Measurements from ENCODE around the gene LAG3.
"Not testable (repeated sequence)": the region's sequence is repeated elsewhere in the genome, so short reads cannot be mapped to it uniquely, and the experiment has no call there.

The LAG3 gene

DNA sequence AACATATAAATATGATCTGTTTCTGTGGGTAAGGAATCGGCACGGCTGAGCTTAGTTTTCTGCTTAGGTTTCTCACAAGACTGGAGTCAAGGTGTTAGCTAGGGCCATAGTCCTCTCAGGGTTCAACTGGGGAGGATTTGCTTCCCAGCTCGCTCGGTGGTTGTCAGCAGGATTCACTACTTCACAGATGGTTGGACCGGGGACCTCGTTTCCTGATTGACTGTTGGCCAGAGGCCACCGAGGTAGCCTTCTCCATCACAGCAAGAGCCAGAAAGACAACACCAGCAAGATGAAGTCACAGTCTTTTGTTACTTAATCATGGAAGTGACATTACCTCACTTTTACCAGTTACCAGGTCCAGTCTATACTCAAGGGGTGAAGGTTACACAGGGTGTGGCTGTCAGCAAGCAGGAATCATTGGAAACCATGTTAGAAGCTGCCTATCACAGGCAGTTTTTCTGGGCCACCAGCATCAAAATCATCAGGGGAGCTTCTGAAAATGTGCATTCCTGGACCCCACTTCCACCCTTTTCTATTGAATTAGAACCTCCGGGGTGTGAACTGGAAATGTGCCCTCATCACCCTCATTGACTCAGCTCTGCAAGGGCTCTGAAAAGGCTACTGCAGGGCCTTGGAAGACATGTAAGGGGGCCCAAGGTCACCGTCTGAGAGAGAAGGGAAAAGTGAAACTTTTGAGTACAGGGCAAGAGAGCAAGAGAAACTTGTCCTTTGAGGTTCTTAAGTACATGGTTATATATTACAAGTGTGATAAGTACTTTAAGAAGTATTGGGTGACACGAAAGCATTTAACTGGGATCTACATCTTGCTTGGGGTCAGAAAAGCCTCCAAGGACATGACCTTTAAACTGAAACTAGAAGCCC is 37.6 kb upstream of the LAG3 start:
- DNase-seq (ENCODE audit: low read depth), result no peak
- no peak overlapping the region for H3K4me3 ChIP-seq (ENCODE audit: low read depth, low read length)

GRCh38 chr12:6735448-6736191 is 36.7 kb upstream of the LAG3 start:
- DNase-seq (ENCODE audit: low read depth), result no peak
- no peak overlapping the region for H3K4me3 ChIP-seq (ENCODE audit: low read depth, low read length)
- TF ChIP-seq, protein P1, sequence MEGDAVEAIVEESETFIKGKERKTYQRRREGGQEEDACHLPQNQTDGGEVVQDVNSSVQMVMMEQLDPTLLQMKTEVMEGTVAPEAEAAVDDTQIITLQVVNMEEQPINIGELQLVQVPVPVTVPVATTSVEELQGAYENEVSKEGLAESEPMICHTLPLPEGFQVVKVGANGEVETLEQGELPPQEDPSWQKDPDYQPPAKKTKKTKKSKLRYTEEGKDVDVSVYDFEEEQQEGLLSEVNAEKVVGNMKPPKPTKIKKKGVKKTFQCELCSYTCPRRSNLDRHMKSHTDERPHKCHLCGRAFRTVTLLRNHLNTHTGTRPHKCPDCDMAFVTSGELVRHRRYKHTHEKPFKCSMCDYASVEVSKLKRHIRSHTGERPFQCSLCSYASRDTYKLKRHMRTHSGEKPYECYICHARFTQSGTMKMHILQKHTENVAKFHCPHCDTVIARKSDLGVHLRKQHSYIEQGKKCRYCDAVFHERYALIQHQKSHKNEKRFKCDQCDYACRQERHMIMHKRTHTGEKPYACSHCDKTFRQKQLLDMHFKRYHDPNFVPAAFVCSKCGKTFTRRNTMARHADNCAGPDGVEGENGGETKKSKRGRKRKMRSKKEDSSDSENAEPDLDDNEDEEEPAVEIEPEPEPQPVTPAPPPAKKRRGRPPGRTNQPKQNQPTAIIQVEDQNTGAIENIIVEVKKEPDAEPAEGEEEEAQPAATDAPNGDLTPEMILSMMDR (IDR thresholded peaks at IDR 0.05; ENCODE audit: low read depth, low read length, missing control alignments), result peak; percentile 62

More for the DNA sequence above, 37.6 kb upstream of the LAG3 start:
- TF ChIP-seq, protein P1 (IDR thresholded peaks at IDR 0.05; ENCODE audit: low read depth, low read length, missing control alignments), result no peak

GRCh38 chr12:6736754-6737153 is 35.6 kb upstream of the LAG3 start:
- DNase-seq (ENCODE audit: low read depth), result no peak
- no peak overlapping the region for H3K4me3 ChIP-seq (ENCODE audit: low read depth, low read length)
- TF ChIP-seq, protein P1 (IDR thresholded peaks at IDR 0.05; ENCODE audit: low read depth, low read length, missing control alignments), result no peak

DNA sequence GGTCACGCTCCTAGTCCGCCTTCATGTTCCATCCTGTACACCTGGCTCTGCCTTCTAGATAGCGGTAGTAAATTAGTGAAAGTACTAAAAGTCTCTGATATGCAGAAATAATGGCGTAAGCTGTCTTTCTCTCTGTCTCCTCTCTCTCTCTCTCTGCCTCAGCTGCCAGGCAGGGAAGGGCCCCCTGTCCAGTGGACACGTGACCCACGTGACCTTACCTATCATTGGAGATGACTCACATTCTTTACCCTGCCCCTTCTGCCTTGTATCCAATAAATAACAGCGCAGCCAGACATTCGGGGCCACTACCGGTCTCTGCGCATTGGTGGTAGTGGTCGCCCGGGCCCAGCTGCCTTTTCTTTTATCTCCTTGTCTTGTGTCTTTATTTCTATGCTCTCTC is 30.2 kb upstream of the LAG3 start:
- not testable (repeated sequence) for DNase-seq (ENCODE audit: low read depth); H3K4me3 ChIP-seq (ENCODE audit: low read depth, low read length)

DNA sequence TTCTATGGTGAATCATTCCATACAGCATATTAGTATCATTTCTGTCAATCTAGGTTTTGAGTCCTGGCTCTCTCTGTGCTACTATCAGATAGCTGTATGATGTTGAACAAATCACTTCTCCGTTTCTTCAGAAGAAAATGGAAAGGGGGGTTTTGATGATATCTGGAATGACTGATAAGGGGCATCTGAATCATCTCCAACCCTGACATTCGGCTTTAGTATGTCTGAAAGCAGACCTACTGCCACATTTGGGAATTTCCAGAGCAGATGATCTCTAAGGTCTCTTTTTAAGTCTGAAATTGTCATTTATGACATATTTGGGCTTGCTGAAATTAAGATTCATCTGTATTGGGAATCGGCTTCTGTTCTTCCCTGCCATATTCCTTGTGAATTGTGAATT is 29.5 kb upstream of the LAG3 start:
- H3K4me3 ChIP-seq (ENCODE audit: low read depth, low read length), result no peak overlapping the region
- TF ChIP-seq, protein P1 (IDR thresholded peaks at IDR 0.05; ENCODE audit: low read depth, low read length, missing control alignments), result no peak
- no peak for DNase-seq (ENCODE audit: low read depth)

DNA sequence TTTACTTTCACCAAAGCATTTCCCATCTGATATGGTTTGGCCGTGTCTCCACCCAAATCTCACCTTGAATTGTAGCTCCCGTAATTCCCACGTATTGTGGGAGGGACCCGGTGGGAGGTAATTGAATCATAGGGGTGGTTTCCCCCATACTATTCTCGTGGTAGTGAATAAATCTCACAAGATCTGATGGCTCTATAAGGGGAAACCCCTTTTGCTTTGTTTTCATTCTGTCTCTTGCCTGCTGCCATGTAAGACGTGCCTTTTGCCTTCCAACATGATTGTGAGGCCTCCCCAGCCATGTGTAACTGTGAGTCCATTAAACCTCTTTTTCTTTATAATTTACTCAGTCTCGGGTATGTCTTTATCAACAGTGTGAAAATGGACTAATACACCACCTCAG is 29.0 kb upstream of the LAG3 start:
- not testable (repeated sequence) for H3K4me3 ChIP-seq (ENCODE audit: low read depth, low read length); DNase-seq (ENCODE audit: low read depth)

GRCh38 chr12:6745741-6746525 is 26.4 kb upstream of the LAG3 start:
- no peak overlapping the region for H3K4me3 ChIP-seq (ENCODE audit: low read depth, low read length)
- TF ChIP-seq, protein P1 (IDR thresholded peaks at IDR 0.05; ENCODE audit: low read depth, low read length, missing control alignments), result no peak
- DNase-seq (ENCODE audit: low read depth), result no peak

Measured in GM12864 (cell line).